Stomach (tissue), 9 donors: ENCODE results near the gene E2F2. TPM values are rescaled to one million over a fixed set of nuclear protein-coding genes. Genes with fewer than 3 reads are reported as not detected.

Source experiments
- DNase-seq, 2 donors: peaks; one replicate each; pipeline versions ENCODE4 v3.0.0 to v3.0.0-alpha.2; 2013 to 2019
- H3K27ac ChIP-seq, 5 donors: fragments of 200-600 bp in 4 of 5; sonication (generic) in 4 of 5; one replicate each; pipeline ENCODE4 v1.5.1; 2013 to 2019; ENCODE audit warnings: mild to moderate bottlenecking in 1 of 5, moderate library complexity in 1 of 5
- H3K27me3 ChIP-seq, 3 donors: fragments of 200-600 bp; sonication (generic); one replicate each; pipeline ENCODE4 v1.5.1; 2017 to 2019; ENCODE audit warnings: mixed run types in 1 of 3
- H3K36me3 ChIP-seq, 4 donors: fragments of 200-600 bp; sonication (generic); 1 replicate in 3 of 4; 2 replicates in 1 of 4; pipeline ENCODE4 v1.5.1; 2016 to 2019
- H3K4me1 ChIP-seq, 4 donors: fragments of 200-600 bp; sonication (generic); one replicate each; pipeline ENCODE4 v1.5.1; 2016 to 2019
- H3K4me3 ChIP-seq, 4 donors: fragments of 200-600 bp; sonication (generic) in 3 of 4; one replicate each; pipeline ENCODE4 v1.5.1; 2016 to 2019; ENCODE audit warnings: mild to moderate bottlenecking in 1 of 4
- H3K9me3 ChIP-seq, 4 donors: fragments of 200-600 bp; sonication (generic); one replicate each; pipeline ENCODE4 v1.5.1; 2016 to 2019
- EP300 ChIP-seq: sonication (generic); formaldehyde crosslinking; IDR thresholded peaks from one replicate; pipeline ENCODE4 v1.6.1; 2017; ENCODE audit warnings: antibody characterized with exemption
- POLR2A ChIP-seq, 4 donors: fragments of 450-650 bp; IDR thresholded peaks; one replicate each; pipeline ENCODE4 v1.6.1; 2016; ENCODE audit warnings: antibody characterized with exemption in 4 of 4, control low read depth in 2 of 4, mild to moderate bottlenecking in 1 of 4, moderate library complexity in 1 of 4
- POLR2AphosphoS5 ChIP-seq, 3 donors: sonication (generic); formaldehyde crosslinking; IDR thresholded peaks; one replicate each; pipeline ENCODE4 v1.6.1; 2016; ENCODE audit warnings: antibody characterized with exemption in 3 of 3
- WGBS, 5 donors: extraction: QIAGEN DNeasy Blood & Tissue Kit in 3 of 5; methylation state at CpG; one replicate each; pipeline versions ENCODE4 v1.1.5 to v1.1.7; 2013 to 2018; 5-methylcytosine and 5-hydroxymethylcytosine counted together
- intact Hi-C: fragments of 100-400 bp; cut with DNase I; formaldehyde crosslinking; loops from one replicate; pipeline ENCODE4 v1.15.1; 2023; ENCODE audit warnings: low total_unique reads
- polyA plus RNA-seq, 3 donors: library from polyadenylated mRNA; stranded (reverse); fragments of 200-250 nt; gene quantifications; one replicate each; pipeline ENCODE4 v1.2.3, GENCODE V29; 2013
- total RNA-seq, 5 donors: library from RNA; depleted of rRNA; stranded (reverse); fragments of >200 nt; gene quantifications; one replicate each; pipeline versions ENCODE4 v1.1.0 to v1.2.3, GENCODE V29; 2014 to 2016
- TF ChIP-seq, protein P1 (sequence below), 7 experiments: fragments of 450-650 bp in 4 of 7; fragments of 200-600 bp in 3 of 7; sonication (generic) in 3 of 7; IDR thresholded peaks; one replicate each; pipeline ENCODE4 v1.5.1; 2016 to 2019; ENCODE audit warnings: antibody characterized with exemption in 7 of 7, control low read depth in 2 of 7, mild to moderate bottlenecking in 1 of 7
- donor health status: healthy with polysubstance abuse.
- donor health status: Bipolar disorder and iron deficiency.
- donor health status: healthy.

Gene E2F2
- total and polyA plus RNA-seq, 8 donors, result 0.58 to 27.8 (median 2.5) TPM

DNA sequence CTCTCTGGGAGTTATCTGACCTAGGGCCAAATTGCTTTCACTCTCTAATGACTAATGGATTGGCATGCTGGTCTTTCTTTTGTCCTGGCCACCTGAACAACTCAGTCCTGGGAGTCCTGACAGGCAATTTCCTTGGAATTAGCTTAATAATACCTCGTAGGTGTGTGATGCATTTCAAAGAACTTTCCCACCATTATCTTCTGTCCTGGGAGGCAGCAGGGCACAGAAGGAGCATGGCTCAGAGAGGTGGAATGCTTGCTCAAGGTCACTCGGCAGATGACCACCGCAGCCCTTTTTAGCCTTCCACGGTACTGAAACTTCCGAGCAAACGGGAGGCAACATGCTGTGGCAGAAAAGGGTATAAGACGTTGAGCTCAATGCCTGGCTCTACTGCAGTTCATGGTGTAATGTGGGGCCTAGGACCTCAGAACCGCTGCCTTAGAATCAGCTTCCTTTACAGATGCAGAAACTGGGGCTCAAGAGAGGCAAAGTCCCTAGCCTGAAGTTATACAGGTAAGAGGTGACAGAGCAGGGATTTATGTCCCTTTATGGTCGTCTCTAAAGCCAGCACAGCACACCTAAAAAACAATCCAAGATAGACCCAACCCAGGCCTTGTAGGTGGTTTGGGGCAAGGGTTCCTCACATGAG, 25.1 kb upstream of the E2F2 start:
- Histone ChIP-seq H3K27ac (peak overlapping the region; percentile 84 to 97 (median 97)), H3K4me1 (peaks cover 40 to 76% (median 66%) of the 10 kb centered on the region in 4 donors), H3K27me3 (no peaks in the 10 kb centered on the region), H3K36me3 (peaks cover 0 to 8% (median 2%) of the 10 kb centered on the region in 4 donors), H3K9me3 (no peaks in the 10 kb centered on the region), H3K4me3 (peak overlapping the region; percentile 68 to 84 (median 78))
- DNase-seq, result peak in 1 of 2 donors; percentile 60
- intact Hi-C loops, result no loop called here
- TF ChIP-seq, protein P1, sequence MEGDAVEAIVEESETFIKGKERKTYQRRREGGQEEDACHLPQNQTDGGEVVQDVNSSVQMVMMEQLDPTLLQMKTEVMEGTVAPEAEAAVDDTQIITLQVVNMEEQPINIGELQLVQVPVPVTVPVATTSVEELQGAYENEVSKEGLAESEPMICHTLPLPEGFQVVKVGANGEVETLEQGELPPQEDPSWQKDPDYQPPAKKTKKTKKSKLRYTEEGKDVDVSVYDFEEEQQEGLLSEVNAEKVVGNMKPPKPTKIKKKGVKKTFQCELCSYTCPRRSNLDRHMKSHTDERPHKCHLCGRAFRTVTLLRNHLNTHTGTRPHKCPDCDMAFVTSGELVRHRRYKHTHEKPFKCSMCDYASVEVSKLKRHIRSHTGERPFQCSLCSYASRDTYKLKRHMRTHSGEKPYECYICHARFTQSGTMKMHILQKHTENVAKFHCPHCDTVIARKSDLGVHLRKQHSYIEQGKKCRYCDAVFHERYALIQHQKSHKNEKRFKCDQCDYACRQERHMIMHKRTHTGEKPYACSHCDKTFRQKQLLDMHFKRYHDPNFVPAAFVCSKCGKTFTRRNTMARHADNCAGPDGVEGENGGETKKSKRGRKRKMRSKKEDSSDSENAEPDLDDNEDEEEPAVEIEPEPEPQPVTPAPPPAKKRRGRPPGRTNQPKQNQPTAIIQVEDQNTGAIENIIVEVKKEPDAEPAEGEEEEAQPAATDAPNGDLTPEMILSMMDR (IDR thresholded peaks at IDR 0.05), result no peak
- TF ChIP-seq EP300, result no peak
- peak in 2 of 3 donors; percentile 29 to 70 for TF ChIP-seq POLR2AphosphoS5 (IDR thresholded peaks at IDR 0.05)
- TF ChIP-seq POLR2A (IDR thresholded peaks at IDR 0.05), result no peak
- WGBS, 5 donors, result 35 to 60% (median 44%) methylated on average over 9 of the region's 9 CpGs

DNA sequence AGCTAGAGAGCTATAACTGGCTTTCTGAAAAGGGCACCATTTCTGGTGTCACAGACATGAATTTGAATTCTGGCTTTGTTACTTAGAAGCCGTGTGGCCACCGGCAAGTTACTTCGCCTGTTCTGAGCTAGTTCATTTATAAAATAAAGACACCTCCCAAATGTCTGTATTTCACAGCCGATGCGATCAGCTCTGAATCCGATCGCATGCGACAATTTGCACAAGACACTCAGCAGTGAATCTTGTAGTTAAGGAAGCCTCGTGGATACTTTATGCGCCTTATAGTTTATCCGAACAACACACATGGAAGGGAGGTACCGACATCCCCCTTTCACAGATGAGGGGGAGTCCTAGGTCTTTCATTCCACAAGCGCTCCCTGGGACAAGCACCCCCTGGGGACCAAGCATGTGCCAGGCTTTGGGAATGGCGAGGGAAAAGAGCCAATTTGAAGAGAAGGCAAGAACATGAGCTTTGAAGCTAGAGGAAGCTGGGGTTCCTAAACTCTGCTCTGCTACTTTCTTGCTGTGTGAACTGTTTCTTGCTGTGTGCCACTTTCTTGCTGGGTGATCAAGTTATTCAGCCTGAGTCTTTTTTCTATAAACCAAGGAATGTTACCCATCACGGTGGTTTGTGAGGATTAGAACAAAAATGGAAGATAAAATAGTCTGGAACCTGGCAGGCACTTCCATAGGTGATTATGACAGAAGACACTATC, 24.4 kb upstream of the E2F2 start:
- peaks cover 0 to 8% (median 2%) of the 10 kb centered on the region in 4 donors for H3K36me3 ChIP-seq
- TF ChIP-seq, protein P1 (IDR thresholded peaks at IDR 0.05), result peak in 1 of 7 experiments; percentile 4
- no peak for TF ChIP-seq POLR2A (IDR thresholded peaks at IDR 0.05)
- TF ChIP-seq POLR2AphosphoS5 (IDR thresholded peaks at IDR 0.05), result no peak
- intact Hi-C loops, result no loop called here
- no peak for DNase-seq
- 17 to 29% (median 27%) methylated on average over 15 of the region's 15 CpGs for WGBS, 5 donors
- peaks cover 33 to 72% (median 59%) of the 10 kb centered on the region in 4 donors for H3K4me1 ChIP-seq
- peak overlapping the region; percentile 94 to 97 (median 97) for H3K27ac ChIP-seq
- H3K9me3 ChIP-seq, result no peaks in the 10 kb centered on the region
- H3K27me3 ChIP-seq, result no peaks in the 10 kb centered on the region
- H3K4me3 ChIP-seq, result peak overlapping the region; percentile 68 to 84 (median 78)

DNA sequence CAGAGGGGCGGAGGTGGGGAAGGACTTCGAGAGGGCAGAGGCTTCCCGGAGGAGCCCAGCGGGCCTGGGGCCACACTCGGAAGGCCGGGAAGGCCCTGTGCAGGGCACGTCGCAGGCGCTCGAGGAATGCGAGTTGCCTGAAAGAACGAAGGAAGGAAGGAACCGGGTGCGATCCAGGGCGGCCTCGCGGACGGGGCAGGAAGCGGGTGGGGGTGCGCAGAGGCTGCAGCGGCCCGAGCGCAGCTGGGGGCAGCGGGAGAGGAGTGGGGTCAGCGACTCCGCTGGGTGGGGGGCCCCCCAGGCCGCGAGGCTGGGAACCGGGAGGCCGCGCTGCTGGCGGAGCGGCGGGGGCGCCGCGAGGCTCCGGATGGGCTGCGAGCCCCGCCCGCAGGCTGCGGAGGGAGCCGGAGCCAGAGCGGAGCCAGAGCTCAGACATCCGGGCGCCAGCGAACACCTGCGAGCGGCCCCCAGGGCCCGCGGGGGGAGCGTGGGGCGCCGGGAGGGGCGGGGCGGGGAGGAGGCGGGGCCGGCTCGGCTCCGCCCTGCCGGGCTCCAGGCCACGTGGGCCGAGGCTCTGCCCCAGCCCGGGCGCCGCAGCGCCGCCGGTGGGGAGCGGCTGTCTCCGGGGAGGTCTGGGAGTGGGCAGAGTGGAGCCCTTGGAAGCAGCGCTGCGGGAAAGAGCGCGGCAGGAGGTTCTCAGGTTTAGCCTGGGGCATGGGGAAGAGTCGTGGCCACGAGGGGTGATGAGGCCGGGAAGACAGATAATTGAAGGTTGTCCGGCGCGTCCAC, 23.6 kb upstream of the E2F2 start:
- H3K27me3 ChIP-seq, result no peaks in the 10 kb centered on the region
- H3K27ac ChIP-seq, result peak overlapping the region; percentile 94 to 97 (median 97)
- no peaks in the 10 kb centered on the region for H3K9me3 ChIP-seq
- intact Hi-C loops, result no loop called here
- 1 to 3% (median 1%) methylated on average over 38 to 81 of the region's 81 CpGs for WGBS, 5 donors
- peak overlapping the region; percentile 68 to 84 (median 78) for H3K4me3 ChIP-seq
- H3K4me1 ChIP-seq, result peaks cover 25 to 65% (median 52%) of the 10 kb centered on the region in 4 donors
- TF ChIP-seq, protein P1 (IDR thresholded peaks at IDR 0.05), result peak in 2 of 7 experiments; percentile 14 to 36
- peak; percentile 85 to 91 (median 91) for TF ChIP-seq POLR2AphosphoS5 (IDR thresholded peaks at IDR 0.05)
- TF ChIP-seq POLR2A (IDR thresholded peaks at IDR 0.05), result peak in 2 of 4 donors; percentile 45 to 88
- TF ChIP-seq EP300, result no peak
- peak; percentile 86 to 95 for DNase-seq
- peaks cover 0 to 8% (median 2%) of the 10 kb centered on the region in 4 donors for H3K36me3 ChIP-seq

DNA sequence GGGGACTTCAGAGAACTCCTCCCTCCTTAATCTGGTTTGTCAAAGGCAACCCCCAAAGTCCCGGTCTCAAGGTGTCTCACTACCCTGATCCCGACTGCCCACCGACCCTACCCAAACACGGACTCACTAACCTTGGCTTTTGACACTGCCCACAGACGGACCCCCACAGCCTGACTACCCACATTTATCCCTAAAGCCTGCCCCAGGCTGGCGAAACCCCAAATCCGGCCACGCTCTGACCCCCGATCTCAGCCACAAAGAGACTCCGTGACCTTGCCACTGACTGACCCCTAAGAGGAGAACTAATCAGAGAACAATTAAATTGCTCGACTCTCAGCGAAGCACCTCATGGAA, 23.1 kb upstream of the E2F2 start:
- DNase-seq, result no peak
- Histone ChIP-seq H3K4me1 (peaks cover 25 to 63% (median 52%) of the 10 kb centered on the region in 4 donors), H3K36me3 (peaks cover 0 to 8% (median 2%) of the 10 kb centered on the region in 4 donors), H3K9me3 (no peaks in the 10 kb centered on the region), H3K4me3 (peak overlapping the region; percentile 68 to 84 (median 78)), H3K27ac (peak overlapping the region; percentile 94 to 97 (median 97)), H3K27me3 (no peaks in the 10 kb centered on the region)
- intact Hi-C loops, result no loop called here
- TF ChIP-seq POLR2AphosphoS5 (IDR thresholded peaks at IDR 0.05) (no peak), EP300 (no peak), POLR2A (IDR thresholded peaks at IDR 0.05) (no peak)
- TF ChIP-seq, protein P1 (IDR thresholded peaks at IDR 0.05), result no peak
- WGBS, 5 donors, result 15 to 26% (median 20%) methylated on average over 11 to 12 of the region's 12 CpGs
